ENCODE data around the gene PDZD8.
"Not testable (repeated sequence)": the region's sequence is repeated elsewhere in the genome, so short reads cannot be mapped to it uniquely, and the experiment has no call there.

The PDZD8 gene

DNA sequence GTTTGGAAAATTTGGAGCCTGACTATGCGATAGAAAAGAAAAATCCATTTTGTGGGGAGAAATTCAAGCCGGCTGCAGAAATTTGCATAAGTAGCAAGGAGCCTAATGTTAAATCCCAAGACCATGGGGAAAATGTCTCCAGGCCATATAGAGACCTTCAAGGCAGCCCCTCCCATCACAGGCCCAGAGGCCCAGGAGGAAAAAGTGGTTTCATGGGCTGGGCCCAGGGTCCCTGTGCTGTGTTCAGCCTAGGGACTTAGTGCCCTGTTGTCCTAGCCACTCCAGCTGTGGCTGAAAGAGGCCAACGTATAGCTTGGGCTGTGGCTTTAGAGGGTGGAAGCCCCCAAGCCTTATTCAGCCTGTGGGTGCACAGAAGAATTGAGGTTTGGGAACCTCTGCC lies 71.8 kb downstream of the PDZD8 start:
- not testable (repeated sequence) for H3K4me3 ChIP-seq, H3K27ac ChIP-seq

DNA sequence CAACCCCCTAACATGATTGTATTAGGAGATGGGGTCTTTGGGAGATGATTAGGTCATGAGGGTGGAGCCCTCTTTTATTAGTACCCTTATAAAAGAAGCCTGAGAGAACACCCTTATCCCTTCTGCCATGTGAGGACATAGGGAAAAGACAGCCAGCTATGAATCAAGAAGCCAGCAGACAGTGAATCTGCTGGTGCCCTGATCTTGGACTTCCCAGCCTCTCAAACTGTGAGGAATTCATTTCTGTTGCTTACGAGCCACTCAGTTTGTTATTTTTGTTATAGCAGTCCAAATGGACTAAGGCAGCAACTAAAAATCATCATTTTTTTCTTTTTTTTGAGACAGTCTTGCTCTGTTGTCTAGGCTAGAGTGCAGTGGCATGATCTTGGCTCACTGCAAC lies 74.6 kb downstream of the PDZD8 start:
- H3K4me3 ChIP-seq: no peak overlapping the region
- H3K27ac ChIP-seq: no peak overlapping the region

DNA sequence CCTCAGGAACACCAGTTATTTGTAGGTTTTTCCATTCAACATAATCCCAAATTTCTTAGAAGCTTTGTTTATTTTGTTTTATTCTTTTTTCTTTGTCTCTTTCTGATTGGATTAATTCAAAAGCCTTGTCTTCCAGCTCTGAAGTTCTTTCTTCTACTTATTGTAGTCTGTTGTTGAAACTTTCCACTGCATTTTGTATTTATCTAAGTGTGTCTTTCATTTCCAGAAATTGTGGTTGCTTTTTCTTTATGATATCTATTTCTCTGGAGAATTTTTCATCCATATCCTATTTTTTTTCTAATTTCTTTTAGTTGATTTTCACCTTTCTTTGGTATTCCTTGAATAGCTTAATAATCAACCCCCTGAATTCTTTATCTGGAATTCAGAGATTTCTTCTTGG lies 75.8 kb downstream of the PDZD8 start:
- Histone ChIP-seq H3K4me3 (no peak overlapping the region), H3K27ac (no peak overlapping the region)

DNA sequence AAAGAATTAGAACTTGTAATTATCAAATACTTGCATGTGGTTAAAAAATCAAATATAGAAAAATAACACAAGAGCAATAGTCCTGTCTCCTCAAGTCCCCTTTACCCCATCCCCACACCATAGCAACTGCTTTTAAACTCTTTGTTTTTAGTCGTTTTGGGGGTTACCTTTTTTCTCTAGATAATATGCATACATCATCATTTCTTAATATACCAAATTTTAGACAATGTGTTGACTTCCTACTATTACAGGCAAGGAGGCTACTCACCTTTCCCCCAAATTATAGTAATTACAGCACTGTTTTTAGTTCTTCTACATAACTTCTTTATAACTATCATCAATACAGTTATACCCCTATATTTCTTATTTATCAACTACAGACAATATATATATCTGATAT lies 77.0 kb downstream of the PDZD8 start:
- no peak overlapping the region for H3K4me3 ChIP-seq
- no peak overlapping the region for H3K27ac ChIP-seq

DNA sequence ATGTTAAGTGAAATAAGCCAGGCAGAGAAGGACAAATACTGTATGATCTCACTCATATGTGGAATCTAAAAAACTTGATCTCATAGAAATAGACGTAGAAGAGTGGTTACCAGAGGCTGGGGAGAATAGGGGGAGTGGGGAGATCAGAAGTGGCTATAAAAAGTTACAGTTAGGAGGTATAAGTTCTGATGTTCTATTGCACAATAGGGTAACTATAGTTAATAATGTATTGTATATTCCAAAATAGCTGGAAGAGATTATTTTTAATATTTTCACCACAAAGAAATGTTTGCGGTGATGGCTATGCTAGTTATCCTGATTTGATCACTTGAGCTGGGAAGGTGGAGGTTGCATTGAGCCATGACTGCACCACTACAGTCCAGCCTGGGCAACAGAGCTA lies 80.5 kb downstream of the PDZD8 start:
- no peak overlapping the region for H3K4me3 ChIP-seq
- no peak overlapping the region for H3K27ac ChIP-seq

DNA sequence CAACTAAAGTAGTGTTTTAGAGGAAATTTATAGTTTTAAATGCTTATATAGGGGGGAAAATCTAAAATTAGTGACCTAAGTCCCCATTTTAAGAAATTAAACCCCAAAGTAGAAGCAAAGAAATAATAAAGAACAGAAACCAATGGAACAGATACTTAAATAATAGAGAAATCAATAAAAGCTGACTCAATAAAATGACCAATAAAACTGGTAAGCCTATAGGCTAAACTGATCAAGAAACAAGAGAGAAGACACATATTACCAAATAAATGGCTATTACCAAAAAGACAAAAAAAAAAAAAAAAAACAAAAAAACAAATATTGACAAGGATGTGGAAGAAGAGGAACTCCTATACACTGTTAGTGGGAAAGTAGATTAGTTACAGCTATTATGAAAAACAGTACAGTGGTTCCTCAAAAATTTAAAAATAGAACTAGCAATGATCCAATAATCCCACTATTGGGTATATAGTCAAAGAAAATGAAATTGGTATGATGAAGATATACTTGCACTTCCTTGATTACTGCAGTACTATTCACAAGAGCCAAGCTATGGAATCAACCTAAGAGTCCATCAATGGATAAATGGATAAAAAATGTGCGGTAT lies 81.1 kb downstream of the PDZD8 start:
- Histone ChIP-seq H3K4me3 (no peak overlapping the region), H3K27ac (no peak overlapping the region)

DNA sequence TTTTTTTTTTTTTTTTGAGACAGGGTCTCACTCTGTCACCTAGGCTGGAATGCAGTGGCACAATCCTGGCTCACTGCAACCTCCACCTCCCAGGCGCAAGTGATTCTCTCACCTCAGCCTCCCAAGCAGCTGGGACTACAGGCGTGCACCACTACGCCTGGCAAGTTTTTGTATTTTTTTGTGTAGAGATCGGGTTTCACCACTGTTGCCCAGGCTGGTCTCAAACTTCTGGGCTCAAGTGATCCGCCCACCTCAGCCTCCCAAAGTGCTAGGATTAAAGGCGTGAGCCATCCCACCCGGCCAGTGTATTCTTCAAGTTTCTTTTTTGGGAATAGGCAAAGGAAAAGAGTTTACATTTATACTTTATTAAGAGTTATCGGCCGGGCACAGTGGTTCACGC lies 84.4 kb downstream of the PDZD8 start:
- H3K27ac ChIP-seq, H3K4me3 ChIP-seq: not testable (repeated sequence)

DNA sequence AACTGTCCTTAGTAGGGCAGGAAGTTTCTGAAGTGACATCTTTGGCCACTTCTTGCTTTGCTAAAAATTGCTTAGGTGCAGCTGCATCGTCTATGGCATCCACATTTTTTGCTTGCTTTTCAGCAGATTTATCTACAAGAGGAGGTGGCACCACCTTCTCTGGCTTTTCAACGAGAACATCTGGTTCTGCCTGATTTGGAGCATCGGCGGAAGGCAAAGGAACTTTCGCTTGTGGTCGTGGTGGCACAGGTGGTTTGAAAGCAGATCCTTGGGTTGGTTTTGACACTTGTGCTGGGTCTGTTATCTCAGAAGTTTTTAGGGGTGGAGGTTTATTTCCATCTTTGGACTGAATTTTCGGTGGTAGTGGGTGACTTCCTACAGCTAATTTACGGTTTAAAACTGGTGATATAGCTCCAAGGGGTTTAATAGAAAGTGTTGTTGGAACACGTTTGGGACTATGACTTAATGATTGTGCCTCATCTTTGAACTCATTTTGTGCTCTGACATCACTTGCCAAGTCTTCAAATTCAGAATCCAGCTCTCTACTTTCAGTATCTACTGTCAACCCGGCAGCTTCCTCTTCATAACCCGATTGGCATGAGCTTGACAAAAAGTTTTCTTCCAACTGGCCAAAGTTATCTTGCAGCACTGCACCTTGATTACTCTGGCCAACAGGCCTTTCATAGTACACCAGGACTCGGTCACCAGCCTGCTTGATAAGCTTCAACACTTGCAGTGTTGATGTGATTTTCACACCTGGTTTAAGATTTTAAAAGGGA lies 90.3 kb downstream of the PDZD8 start:
- H3K4me3 ChIP-seq: no peak overlapping the region

DNA sequence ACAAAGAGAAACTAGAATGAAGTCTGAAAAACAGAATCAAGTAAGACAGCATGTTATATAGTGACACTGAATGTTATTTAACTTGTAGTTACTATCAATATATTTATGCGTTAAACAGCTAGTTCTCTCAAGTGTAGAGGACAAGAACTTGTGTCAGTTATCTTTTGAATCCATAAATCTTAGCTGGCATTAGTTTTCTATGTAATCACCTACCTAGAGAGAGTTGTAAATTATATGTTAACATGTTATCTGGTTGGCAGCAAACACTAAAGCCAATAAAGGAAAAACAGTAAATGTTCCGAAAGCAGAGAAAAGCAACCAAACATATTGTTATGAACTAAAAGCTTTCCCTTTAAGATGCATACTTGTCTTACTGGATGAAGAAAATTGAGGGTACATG lies 97.6 kb downstream of the PDZD8 start:
- H3K4me3 ChIP-seq: no peak overlapping the region
- no peak overlapping the region for H3K27ac ChIP-seq

More for the DNA sequence above, 90.3 kb downstream of the PDZD8 start:
- H3K27ac ChIP-seq: no peak overlapping the region

DNA sequence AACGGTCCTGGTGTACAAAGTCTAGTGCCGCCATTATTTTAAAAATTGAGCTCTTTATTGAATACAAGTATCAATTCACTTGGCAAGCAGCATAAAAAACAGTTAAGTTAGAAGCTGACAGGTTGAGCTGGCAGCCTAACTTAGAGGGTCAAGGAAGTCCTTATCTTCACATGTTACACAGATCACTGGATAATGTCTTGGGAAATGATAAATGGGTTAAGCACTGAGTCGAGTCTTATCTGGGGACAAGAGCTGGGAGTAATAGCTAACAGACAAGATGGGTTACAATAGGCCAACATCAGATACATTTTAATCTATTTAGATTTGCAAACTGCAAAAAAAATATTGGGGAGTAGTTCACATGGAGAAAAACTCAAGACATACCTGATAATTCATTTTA lies 100.1 kb downstream of the PDZD8 start:
- Histone ChIP-seq H3K27ac (no peak overlapping the region), H3K4me3 (no peak overlapping the region)

DNA sequence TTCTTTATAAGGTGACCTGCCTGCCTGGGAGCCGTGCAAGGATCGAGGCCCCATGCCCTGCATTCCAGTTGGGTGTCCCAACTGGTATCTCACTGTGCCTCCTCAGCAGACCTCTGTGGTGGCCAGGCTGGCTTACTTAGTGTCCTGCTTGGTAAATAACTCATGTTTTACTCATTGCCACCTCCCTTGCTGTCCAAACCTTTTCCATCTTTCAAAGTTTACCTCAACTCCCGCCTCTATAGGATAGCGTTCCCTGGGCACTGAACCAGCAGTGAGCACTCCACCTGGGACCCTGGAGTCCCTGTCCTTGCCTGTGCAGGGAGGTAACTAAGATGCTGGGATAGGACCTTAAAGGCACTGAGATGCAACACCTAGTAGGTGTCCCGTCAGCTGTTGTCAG lies 100.7 kb downstream of the PDZD8 start:
- Histone ChIP-seq H3K4me3 (no peak overlapping the region), H3K27ac (no peak overlapping the region)

DNA sequence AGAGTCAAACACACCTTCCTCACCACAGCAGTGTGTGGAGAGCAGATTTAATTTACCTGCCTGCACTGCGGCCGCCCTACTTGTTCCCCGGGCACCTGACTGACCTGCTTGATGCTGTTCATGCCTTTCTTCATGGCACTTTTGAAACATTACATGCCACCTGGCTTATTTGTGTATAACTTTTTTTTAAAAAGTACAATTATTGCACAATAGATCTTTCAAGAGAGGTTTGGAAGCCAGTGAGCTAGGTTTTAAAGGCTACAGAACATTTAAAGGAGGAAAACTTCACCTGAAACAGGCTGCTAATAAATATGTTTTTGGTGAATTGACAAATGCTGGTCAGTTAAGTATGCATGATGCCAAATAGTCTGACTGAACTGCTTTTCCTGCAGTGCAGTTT lies 101.3 kb downstream of the PDZD8 start:
- no peak overlapping the region for H3K27ac ChIP-seq
- H3K4me3 ChIP-seq: no peak overlapping the region

DNA sequence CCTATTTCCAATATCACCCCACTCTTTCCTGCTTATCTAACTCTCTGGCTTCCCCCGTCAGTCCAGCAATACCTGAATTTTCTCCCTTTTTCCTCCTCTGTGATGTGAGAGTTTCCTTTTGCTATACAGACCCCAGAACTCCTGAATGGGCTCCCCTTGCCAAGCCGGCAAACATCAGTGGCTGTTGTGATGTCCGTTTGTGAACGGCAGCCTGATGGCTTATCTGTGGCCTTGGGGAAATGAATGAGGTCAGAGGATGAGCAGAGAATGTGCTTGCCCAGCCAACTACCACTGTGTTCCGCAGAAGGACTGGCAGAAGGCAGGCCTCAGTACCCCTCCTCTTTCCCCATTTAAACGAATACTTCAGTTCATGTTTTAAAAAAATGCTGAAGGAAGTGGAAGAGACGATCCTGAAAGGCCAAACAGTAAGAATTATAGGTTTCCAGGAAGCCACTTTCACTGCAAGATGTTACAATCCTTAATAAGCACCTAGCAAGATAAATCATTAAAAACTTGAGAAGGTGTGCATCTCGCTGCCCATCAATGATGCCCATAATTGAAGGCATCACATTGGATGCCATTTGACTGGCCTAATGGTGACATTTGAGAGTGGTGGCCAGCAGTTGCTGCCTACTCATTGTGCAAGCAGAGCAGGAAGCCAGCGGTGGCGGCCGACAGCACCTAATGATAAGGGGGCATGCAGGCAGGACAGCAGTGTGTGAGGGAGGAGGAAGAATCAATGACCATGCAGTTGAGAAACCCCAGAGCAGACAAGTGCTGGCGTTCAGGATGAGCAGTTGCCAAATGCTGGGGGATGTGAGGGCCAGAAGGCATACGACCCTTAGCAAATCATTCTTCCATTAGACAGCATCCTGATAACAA lies 102.8 kb downstream of the PDZD8 start:
- no peak overlapping the region for H3K27ac ChIP-seq
- no peak overlapping the region for H3K4me3 ChIP-seq

DNA sequence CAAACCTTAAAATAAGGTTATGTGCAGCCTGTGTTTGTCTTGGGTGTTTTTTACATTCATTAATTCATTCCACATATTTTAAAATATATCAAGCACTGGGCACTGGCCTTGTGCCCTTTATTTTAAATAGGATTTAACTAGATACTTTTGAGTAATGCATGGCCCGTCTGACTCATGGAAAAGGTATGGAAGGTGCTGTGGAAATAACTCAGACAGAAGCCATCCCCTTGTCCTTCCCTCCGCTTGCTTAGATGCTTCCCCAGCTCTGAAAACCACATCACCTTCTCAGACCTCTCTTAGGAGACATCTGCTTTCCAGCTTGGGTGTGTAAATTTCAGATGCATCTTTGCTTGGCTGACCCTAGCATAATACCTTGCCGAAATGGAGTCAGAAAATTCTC lies 103.8 kb downstream of the PDZD8 start:
- no peak overlapping the region for H3K27ac ChIP-seq
- H3K4me3 ChIP-seq: no peak overlapping the region

DNA sequence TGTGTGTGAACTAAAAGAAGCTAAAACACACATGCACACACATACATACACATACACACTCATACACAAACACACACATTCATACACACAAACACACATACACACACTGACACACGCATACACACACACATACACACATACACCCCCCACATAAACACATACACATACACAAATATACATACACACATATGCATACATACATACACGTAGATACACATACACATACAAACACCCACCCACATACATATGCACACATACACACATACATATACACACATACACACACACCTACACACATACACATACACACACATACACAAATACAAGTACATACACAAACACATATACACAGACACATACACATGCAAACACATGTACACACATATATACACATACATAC lies 106.3 kb downstream of the PDZD8 start:
- Histone ChIP-seq H3K27ac (no peak overlapping the region), H3K4me3 (no peak overlapping the region)

DNA sequence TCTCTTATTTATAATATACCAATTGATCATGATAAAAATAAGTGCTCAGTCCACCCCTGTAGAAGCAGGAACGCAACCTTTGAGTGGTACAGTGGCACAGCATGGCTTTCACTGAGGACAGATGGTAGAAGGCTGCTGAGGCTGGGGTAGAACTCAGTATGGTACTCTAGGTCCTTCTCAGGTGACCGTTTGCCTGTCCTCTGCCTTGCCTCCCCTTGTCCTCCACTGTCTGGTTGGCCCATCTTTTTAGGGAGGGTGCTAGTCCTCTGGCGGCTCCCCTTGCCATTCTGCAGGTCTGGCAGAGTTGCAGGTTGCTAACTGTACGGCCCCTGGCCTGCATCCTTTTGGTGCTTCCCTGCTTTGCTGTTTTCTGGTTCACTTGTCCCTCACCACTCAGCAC lies 107.0 kb downstream of the PDZD8 start:
- H3K4me3 ChIP-seq: no peak overlapping the region
- no peak overlapping the region for H3K27ac ChIP-seq

DNA sequence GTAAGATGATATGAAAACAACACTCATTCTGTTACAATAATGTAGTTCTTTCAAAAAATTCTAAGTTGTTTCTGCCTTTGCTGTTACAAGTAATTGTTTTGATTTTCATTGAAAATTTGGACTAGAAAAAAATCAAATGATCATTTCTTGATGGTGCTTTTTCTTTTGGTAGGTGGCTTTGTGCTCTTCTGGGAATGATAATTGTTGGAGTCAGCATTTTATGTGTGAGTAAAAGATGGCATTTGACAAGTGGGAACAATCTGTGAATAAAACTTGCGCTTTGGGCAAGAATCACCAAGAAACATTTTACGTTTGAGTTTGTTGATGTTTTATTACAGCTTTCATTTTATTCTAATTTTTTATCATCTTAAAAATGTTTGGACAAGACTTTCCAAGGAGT lies 108.4 kb downstream of the PDZD8 start:
- no peak overlapping the region for H3K4me3 ChIP-seq
- H3K27ac ChIP-seq: no peak overlapping the region

DNA sequence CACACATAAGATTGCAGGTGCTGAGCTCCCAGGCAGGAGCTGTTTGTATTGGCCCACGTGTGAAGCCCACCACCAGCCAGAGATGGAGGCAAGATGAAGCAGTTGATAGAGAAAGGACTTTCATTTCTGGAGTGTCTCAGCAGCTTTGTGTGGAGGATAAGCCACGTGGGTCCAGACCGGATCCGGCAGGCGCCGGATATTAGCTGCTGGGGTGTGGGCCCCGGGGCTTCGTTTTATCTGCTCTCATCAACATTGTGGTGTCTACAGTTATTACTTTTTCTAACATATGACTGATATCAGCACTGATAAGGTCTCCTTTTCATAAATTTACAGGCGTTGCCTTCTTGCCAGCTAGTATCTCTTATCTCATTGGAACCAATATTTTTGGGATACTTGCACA lies 108.8 kb downstream of the PDZD8 start:
- Histone ChIP-seq H3K4me3 (no peak overlapping the region), H3K27ac (no peak overlapping the region)

DNA sequence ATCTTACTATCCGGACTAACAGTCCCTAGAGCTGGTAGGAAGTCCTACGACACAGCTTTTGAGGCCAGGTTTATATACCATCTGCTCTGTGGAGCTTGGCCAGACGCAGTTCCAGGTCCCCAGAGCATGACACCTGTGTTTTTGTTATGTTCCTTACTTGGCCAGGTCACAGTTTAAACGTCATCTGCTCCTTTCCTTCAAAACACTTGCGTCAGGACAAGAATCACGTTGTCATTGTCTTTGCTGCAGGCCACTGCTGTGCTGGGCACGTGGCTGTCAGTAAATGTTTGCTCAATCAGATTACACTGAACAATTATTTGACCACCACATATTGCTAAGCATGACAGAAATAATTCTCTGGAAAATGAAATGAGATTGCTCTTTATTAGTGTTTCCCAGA lies 110.5 kb downstream of the PDZD8 start:
- no peak overlapping the region for H3K27ac ChIP-seq
- H3K4me3 ChIP-seq: no peak overlapping the region

DNA sequence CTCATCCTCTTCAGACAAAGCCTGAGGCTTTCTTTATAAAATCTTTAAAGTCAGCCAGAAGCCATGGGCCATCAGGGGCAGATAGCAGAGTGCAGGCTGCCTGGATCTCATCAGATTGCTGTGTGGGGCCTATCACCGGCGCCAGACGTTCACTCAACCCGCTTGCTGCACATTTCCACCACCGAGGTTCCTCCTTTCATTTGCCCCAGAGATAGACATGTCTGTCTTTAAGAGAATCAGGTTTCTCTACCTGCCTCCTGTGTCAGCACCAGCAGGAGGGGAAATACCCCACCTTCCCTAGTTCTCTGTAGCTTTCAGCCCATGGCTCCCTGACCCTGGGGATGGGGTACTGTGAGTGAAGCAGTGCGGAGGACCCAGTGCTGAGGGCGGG lies 112.3 kb downstream of the PDZD8 start:
- H3K27ac ChIP-seq: no peak overlapping the region
- no peak overlapping the region for H3K4me3 ChIP-seq

DNA sequence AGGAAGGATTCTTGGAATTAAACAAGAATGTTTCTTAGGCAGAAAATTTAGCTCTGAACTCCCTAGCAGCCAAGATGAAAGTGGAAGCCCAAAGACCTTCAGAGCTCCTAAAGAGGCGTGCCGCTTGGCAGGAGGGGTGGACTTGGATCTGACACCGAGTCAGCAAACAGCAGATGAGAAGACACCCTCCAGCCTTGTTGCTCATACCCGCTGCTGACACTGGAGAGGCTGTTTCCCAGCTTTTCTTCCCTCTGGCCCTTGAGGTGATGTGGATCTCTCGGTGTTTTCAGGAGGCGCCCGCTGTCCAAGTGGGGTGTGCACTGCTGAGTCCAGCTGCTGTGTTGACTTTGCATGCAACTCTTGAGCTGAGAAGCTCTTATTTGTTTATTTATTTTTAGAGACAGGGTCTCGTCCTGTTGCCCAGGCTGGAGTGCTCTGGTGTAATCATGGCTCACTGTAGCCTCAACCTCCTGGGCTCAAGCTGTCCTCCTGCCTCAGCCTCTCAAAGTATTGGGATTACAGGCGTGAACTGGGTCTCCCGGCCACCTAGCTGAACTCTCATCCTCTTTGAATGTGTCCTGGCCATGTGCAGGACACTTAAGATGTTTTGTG lies 112.8 kb downstream of the PDZD8 start:
- Histone ChIP-seq H3K4me3 (no peak overlapping the region), H3K27ac (no peak overlapping the region)

Measured in skin epidermis (tissue), 12 donors.